GM12892 (cell line): ENCODE data around the gene TMEM125.

Source experiments
- DNase-seq: peaks from one replicate; pipeline ENCODE4 v3.0.0; 2011; ENCODE audit not compliant: insufficient read length
- FAIRE-seq: peaks from 2 replicates; lab custom pipeline; 2011; peaks lifted over from hg19 to GRCh38; lab: Jason Lieb, UNC
- POLR2A ChIP-seq: IDR thresholded peaks from 2 replicates; pipeline ENCODE4 v1.6.1; 2011; ENCODE audit warnings: low read depth, low read length, control low read depth
- POLR2AphosphoS5 ChIP-seq: IDR thresholded peaks from 2 replicates; pipeline ENCODE4 v1.6.1; 2011; ENCODE audit warnings: low read depth, low read length, control low read depth
- TAF1 ChIP-seq: IDR thresholded peaks from 2 replicates; pipeline ENCODE4 v1.6.1; 2011; ENCODE audit warnings: low read depth, mild to moderate bottlenecking, control low read depth, low read length, borderline replicate concordance

TMEM125 gene

DNA sequence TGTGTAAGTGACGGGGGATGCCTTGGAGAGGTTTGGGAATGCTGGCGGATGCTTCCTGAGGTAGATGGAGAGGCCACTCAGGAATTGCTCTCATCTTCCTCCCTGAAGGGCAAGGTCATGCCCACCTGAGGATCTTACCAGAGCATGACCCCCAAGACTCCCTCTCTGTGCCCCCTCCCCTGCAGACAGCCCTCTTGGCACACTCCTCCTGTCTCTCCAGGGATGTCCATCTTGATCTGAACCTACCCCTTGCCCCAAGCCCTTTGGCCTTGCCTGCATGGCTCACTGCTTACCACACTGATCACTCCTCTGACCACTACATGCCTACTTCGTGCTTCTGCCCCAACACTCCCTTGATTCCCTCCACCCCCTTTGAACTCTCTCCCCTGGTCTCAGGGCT is 50.0 kb downstream of the TMEM125 start:
- DNase-seq (no peak), FAIRE-seq (no peak)
- TF ChIP-seq TAF1 (no peak), POLR2A (no peak), POLR2AphosphoS5 (no peak)

DNA sequence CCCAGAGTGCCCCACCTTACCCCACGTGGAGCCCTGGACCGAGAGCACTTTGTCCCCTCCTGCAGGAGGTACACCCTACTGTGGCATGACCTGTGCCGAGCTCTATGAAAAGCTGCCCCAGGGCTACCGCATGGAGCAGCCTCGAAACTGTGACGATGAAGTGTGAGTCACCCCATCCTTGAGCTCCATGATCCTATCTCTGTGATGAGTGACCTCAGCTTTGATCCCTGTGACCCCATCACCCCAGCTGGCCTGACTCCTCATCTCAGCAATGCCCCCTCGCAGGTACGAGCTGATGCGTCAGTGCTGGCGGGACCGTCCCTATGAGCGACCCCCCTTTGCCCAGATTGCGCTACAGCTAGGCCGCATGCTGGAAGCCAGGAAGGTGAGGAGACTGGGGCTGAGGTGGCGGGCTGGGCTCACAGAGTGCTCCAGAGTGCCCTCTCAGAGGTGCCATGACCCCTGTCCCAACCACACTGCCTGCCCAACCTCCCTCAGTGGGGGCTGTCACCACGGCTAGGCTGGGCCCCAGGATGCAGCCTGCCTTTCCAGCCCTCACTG is 51.6 kb downstream of the TMEM125 start:
- DNase-seq (no peak), FAIRE-seq (no peak)
- TF ChIP-seq POLR2A (no peak), TAF1 (no peak), POLR2AphosphoS5 (no peak)

DNA sequence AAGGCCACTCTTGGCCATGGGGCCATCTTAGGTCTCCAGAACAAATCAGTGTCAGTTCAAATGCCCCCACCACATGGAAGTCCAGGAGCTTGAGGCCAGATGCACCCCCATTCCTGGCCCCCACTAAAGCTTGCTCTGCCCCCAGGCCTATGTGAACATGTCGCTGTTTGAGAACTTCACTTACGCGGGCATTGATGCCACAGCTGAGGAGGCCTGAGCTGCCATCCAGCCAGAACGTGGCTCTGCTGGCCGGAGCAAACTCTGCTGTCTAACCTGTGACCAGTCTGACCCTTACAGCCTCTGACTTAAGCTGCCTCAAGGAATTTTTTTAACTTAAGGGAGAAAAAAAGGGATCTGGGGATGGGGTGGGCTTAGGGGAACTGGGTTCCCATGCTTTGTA is 52.7 kb downstream of the TMEM125 start:
- FAIRE-seq (no peak), DNase-seq (no peak)
- TF ChIP-seq POLR2AphosphoS5 (no peak), POLR2A (no peak), TAF1 (no peak)
